GM23338 (cell line): ENCODE data around the gene MNDA. TPM values are rescaled to one million over a fixed set of nuclear protein-coding genes. Genes with fewer than 3 reads are reported as not detected.

Experiments used
- ATAC-seq: fragments of 200-7000 bp; cut with Tn5 transposase; 3 replicates; pipeline ENCODE4 v1.9.1; 2020
- DNase-seq: peaks from one replicate; pipeline ENCODE4 v3.0.0-alpha.2; 2015; ENCODE audit warnings: low spot score
- H2AFZ ChIP-seq: fragments of 200-600 bp; sonication (generic); 2 replicates; pipeline ENCODE4 v1.8.0; 2016; ENCODE audit warnings: antibody characterized with exemption, mild to moderate bottlenecking, moderate library complexity
- H3F3A ChIP-seq: fragments of 200-600 bp; sonication (generic); replicated peaks from 2 replicates; pipeline ENCODE4 v1.8.0; 2017; ENCODE audit warnings: antibody characterized with exemption, mixed run types, low read depth
- H3K27ac ChIP-seq: fragments of 200-600 bp; sonication (generic); 2 replicates; pipeline ENCODE4 v1.6.1; 2016; ENCODE audit warnings: low read depth
- H3K27me3 ChIP-seq: fragments of 200-600 bp; sonication (generic); 2 replicates; pipeline ENCODE4 v1.8.0; 2016; ENCODE audit warnings: mild to moderate bottlenecking, mixed run types, moderate library complexity; ENCODE audit not compliant: insufficient read depth
- H3K36me3 ChIP-seq: fragments of 200-600 bp; sonication (generic); 2 replicates; pipeline ENCODE4 v1.8.0; 2016; ENCODE audit warnings: mild to moderate bottlenecking; ENCODE audit not compliant: insufficient read depth
- H3K4me1 ChIP-seq: fragments of 200-600 bp; sonication (generic); 2 replicates; pipeline ENCODE4 v1.8.0; 2016; ENCODE audit warnings: mild to moderate bottlenecking, moderate library complexity; ENCODE audit not compliant: insufficient read depth
- H3K4me2 ChIP-seq: fragments of 200-600 bp; sonication (generic); 2 replicates; pipeline ENCODE4 v1.7.1; 2017; ENCODE audit warnings: mixed run types
- H3K4me3 ChIP-seq: fragments of 200-600 bp; sonication (generic); 2 replicates; pipeline ENCODE4 v1.6.1; 2016; ENCODE audit warnings: mixed run types
- H3K79me2 ChIP-seq: fragments of 200-600 bp; sonication (generic); replicated peaks from 2 replicates; pipeline ENCODE4 v1.8.0; 2017; ENCODE audit warnings: mild to moderate bottlenecking; ENCODE audit not compliant: insufficient read depth
- H3K9me2 ChIP-seq: fragments of 200-600 bp; sonication (generic); 2 replicates; pipeline ENCODE4 v1.8.0; 2017; ENCODE audit not compliant: insufficient read depth
- H4K20me1 ChIP-seq: fragments of 200-600 bp; sonication (generic); replicated peaks from 2 replicates; pipeline ENCODE4 v1.8.0; 2017; ENCODE audit warnings: mild to moderate bottlenecking; ENCODE audit not compliant: insufficient read depth
- H3K27ac Mint-ChIP-seq: 2 replicates; pipeline ENCODE4 v1.8.0; 2020; ENCODE audit warnings: inconsistent platforms, mild to moderate bottlenecking, moderate library complexity, mixed read lengths
- H3K27me3 Mint-ChIP-seq: 3 replicates; pipeline ENCODE4 v1.8.0; 2022; ENCODE audit warnings: low read depth, mild to moderate bottlenecking, moderate library complexity, mixed read lengths, inconsistent platforms; ENCODE audit not compliant: insufficient read depth, poor library complexity
- H3K36me3 Mint-ChIP-seq: 3 replicates; pipeline ENCODE4 v1.8.0; 2021; ENCODE audit warnings: low read depth, mild to moderate bottlenecking, inconsistent platforms, moderate library complexity, mixed read lengths
- H3K4me1 Mint-ChIP-seq: 3 replicates; pipeline ENCODE4 v1.8.0; 2020; ENCODE audit warnings: mild to moderate bottlenecking, inconsistent platforms, mixed read lengths
- H3K4me3 Mint-ChIP-seq: 3 replicates; pipeline ENCODE4 v1.8.0; 2021; ENCODE audit warnings: moderate library complexity, mild to moderate bottlenecking, inconsistent platforms, mixed read lengths
- H3K9me3 Mint-ChIP-seq: 3 replicates; pipeline ENCODE4 v1.8.0; 2020; ENCODE audit warnings: moderate library complexity, mild to moderate bottlenecking, inconsistent platforms, mixed read lengths
- CREB1 ChIP-seq: fragments of 250-450 bp; sonication (Bioruptor Pico); IDR thresholded peaks from 2 replicates; pipeline ENCODE4 v1.5.0; 2020; ENCODE audit warnings: low read depth, mild to moderate bottlenecking, moderate library complexity
- EZH2 ChIP-seq: fragments of 200-600 bp; sonication (generic); IDR thresholded peaks from one replicate; pipeline ENCODE4 v1.8.0; 2017; ENCODE audit warnings: antibody characterized with exemption, mild to moderate bottlenecking, low read depth; ENCODE audit not compliant: unreplicated experiment
- EZH2phosphoT487 ChIP-seq: fragments of 200-600 bp; sonication (generic); IDR thresholded peaks from one replicate; pipeline ENCODE4 v1.8.1; 2018; ENCODE audit warnings: antibody characterized with exemption; ENCODE audit not compliant: unreplicated experiment
- JUNB ChIP-seq: IDR thresholded peaks from one replicate; pipeline ENCODE4 v1.6.1; 2016; ENCODE audit warnings: antibody characterized with exemption; ENCODE audit not compliant: unreplicated experiment
- NANOG ChIP-seq: IDR thresholded peaks from 2 replicates; pipeline ENCODE4 v1.6.1; 2016; ENCODE audit warnings: antibody characterized with exemption, borderline replicate concordance
- POLR2AphosphoS5 ChIP-seq: IDR thresholded peaks from 2 replicates; pipeline ENCODE4 v1.6.1; 2016; ENCODE audit warnings: antibody characterized with exemption, low read depth
- STAT1 ChIP-seq: IDR thresholded peaks from one replicate; pipeline ENCODE4 v1.6.1; 2016; ENCODE audit warnings: antibody characterized with exemption; ENCODE audit not compliant: unreplicated experiment
- ZNF114 ChIP-seq: fragments of 250-450 bp; sonication (Bioruptor Pico); IDR thresholded peaks from 2 replicates; pipeline ENCODE4 v1.5.0; 2020; ENCODE audit warnings: mild to moderate bottlenecking, moderate library complexity
- ZNF331 ChIP-seq: fragments of 250-450 bp; sonication (Bioruptor Pico); IDR thresholded peaks from 2 replicates; pipeline ENCODE4 v1.5.0; 2020; ENCODE audit warnings: low read depth, mild to moderate bottlenecking, moderate library complexity
- polyA plus RNA-seq: library from polyadenylated mRNA; unstranded; fragments of >200 nt; fragmentation: Nextera tagmentation; extraction: Ambion mirVana; gene quantifications from 2 replicates; pipeline ENCODE4 v1.2.1, GENCODE V29; 2016
- total RNA-seq: library from RNA; depleted of rRNA; stranded (reverse); fragments of >200 nt; shearing (Covaris generic); gene quantifications from 2 replicates; pipeline ENCODE4 v1.2.3, GENCODE V29; 2014
- TF ChIP-seq, protein P1 (sequence below): IDR thresholded peaks from one replicate; pipeline ENCODE4 v1.6.1; 2018; ENCODE audit warnings: antibody characterized with exemption; ENCODE audit not compliant: unreplicated experiment
- TF ChIP-seq, protein P2 (sequence below): fragments of 250-450 bp; sonication (Bioruptor Pico); IDR thresholded peaks from 2 replicates; pipeline ENCODE4 v1.5.0; 2020; ENCODE audit warnings: mild to moderate bottlenecking, moderate library complexity
- TF ChIP-seq, protein P3 (sequence below): IDR thresholded peaks from 2 replicates; pipeline ENCODE4 v1.6.1; 2016; ENCODE audit warnings: antibody characterized with exemption
- TF ChIP-seq, protein P4 (sequence below), 2 experiments: fragments of 200-600 bp in 1 of 2; sonication (generic) in 1 of 2; conservative IDR thresholded peaks; 2 replicates each; pipeline versions ENCODE4 v1.5.1 to v1.6.1; 2016 to 2017; ENCODE audit warnings: antibody characterized with exemption in 2 of 2, low read depth in 2 of 2, mild to moderate bottlenecking in 2 of 2, moderate library complexity in 1 of 2

MNDA gene
- total and polyA plus RNA-seq, 2 experiments from 2014 or later = not detected

DNA sequence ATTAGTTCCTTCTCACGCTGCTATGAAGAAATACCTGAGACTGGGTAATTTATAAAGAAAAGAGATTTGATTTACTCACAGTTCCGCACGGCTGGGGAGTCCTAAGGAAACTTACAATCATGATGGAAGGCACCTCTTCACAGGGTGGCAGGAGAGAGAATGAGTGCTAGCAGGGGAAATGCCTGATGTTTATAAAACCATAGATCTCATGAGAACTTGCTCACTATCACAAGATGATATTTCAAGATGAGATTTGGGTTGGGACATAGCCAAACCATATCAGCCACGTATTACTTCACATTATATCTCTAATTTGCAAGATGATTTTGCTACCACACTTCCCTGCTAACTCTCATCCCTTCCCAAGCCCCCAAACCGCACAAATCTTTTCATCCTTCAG, 9.1 kb downstream of the MNDA start:
- H3K27me3 Mint-ChIP-seq = no peaks in the 10 kb centered on the region
- TF ChIP-seq NANOG (no peak), EZH2phosphoT487 (no peak), STAT1 (no peak), ZNF331 (CRISPR knock-in tag) (no peak), CREB1 (CRISPR knock-in tag) (no peak), POLR2AphosphoS5 (no peak), JUNB (no peak), ZNF114 (CRISPR knock-in tag) (no peak), EZH2 (no peak)
- TF ChIP-seq, protein P1, sequence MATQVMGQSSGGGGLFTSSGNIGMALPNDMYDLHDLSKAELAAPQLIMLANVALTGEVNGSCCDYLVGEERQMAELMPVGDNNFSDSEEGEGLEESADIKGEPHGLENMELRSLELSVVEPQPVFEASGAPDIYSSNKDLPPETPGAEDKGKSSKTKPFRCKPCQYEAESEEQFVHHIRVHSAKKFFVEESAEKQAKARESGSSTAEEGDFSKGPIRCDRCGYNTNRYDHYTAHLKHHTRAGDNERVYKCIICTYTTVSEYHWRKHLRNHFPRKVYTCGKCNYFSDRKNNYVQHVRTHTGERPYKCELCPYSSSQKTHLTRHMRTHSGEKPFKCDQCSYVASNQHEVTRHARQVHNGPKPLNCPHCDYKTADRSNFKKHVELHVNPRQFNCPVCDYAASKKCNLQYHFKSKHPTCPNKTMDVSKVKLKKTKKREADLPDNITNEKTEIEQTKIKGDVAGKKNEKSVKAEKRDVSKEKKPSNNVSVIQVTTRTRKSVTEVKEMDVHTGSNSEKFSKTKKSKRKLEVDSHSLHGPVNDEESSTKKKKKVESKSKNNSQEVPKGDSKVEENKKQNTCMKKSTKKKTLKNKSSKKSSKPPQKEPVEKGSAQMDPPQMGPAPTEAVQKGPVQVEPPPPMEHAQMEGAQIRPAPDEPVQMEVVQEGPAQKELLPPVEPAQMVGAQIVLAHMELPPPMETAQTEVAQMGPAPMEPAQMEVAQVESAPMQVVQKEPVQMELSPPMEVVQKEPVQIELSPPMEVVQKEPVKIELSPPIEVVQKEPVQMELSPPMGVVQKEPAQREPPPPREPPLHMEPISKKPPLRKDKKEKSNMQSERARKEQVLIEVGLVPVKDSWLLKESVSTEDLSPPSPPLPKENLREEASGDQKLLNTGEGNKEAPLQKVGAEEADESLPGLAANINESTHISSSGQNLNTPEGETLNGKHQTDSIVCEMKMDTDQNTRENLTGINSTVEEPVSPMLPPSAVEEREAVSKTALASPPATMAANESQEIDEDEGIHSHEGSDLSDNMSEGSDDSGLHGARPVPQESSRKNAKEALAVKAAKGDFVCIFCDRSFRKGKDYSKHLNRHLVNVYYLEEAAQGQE = no peak
- TF ChIP-seq, protein P2, sequence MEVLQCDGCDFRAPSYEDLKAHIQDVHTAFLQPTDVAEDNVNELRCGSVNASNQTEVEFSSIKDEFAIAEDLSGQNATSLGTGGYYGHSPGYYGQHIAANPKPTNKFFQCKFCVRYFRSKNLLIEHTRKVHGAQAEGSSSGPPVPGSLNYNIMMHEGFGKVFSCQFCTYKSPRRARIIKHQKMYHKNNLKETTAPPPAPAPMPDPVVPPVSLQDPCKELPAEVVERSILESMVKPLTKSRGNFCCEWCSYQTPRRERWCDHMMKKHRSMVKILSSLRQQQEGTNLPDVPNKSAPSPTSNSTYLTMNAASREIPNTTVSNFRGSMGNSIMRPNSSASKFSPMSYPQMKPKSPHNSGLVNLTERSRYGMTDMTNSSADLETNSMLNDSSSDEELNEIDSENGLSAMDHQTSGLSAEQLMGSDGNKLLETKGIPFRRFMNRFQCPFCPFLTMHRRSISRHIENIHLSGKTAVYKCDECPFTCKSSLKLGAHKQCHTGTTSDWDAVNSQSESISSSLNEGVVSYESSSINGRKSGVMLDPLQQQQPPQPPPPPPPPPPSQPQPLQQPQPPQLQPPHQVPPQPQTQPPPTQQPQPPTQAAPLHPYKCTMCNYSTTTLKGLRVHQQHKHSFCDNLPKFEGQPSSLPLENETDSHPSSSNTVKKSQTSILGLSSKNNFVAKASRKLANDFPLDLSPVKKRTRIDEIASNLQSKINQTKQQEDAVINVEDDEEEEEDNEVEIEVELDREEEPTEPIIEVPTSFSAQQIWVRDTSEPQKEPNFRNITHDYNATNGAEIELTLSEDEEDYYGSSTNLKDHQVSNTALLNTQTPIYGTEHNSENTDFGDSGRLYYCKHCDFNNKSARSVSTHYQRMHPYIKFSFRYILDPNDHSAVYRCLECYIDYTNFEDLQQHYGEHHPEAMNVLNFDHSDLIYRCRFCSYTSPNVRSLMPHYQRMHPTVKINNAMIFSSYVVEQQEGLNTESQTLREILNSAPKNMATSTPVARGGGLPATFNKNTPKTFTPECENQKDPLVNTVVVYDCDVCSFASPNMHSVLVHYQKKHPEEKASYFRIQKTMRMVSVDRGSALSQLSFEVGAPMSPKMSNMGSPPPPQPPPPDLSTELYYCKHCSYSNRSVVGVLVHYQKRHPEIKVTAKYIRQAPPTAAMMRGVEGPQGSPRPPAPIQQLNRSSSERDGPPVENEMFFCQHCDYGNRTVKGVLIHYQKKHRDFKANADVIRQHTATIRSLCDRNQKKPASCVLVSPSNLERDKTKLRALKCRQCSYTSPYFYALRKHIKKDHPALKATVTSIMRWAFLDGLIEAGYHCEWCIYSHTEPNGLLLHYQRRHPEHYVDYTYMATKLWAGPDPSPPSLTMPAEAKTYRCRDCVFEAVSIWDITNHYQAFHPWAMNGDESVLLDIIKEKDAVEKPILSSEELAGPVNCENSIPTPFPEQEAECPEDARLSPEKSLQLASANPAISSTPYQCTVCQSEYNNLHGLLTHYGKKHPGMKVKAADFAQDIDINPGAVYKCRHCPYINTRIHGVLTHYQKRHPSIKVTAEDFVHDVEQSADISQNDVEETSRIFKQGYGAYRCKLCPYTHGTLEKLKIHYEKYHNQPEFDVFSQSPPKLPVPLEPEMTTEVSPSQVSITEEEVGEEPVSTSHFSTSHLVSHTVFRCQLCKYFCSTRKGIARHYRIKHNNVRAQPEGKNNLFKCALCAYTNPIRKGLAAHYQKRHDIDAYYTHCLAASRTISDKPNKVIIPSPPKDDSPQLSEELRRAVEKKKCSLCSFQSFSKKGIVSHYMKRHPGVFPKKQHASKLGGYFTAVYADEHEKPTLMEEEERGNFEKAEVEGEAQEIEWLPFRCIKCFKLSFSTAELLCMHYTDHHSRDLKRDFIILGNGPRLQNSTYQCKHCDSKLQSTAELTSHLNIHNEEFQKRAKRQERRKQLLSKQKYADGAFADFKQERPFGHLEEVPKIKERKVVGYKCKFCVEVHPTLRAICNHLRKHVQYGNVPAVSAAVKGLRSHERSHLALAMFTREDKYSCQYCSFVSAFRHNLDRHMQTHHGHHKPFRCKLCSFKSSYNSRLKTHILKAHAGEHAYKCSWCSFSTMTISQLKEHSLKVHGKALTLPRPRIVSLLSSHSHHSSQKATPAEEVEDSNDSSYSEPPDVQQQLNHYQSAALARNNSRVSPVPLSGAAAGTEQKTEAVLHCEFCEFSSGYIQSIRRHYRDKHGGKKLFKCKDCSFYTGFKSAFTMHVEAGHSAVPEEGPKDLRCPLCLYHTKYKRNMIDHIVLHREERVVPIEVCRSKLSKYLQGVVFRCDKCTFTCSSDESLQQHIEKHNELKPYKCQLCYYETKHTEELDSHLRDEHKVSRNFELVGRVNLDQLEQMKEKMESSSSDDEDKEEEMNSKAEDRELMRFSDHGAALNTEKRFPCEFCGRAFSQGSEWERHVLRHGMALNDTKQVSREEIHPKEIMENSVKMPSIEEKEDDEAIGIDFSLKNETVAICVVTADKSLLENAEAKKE (CRISPR knock-in tag) = no peak
- TF ChIP-seq, protein P3, sequence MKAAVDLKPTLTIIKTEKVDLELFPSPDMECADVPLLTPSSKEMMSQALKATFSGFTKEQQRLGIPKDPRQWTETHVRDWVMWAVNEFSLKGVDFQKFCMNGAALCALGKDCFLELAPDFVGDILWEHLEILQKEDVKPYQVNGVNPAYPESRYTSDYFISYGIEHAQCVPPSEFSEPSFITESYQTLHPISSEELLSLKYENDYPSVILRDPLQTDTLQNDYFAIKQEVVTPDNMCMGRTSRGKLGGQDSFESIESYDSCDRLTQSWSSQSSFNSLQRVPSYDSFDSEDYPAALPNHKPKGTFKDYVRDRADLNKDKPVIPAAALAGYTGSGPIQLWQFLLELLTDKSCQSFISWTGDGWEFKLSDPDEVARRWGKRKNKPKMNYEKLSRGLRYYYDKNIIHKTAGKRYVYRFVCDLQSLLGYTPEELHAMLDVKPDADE = no peak
- TF ChIP-seq, protein P4, sequence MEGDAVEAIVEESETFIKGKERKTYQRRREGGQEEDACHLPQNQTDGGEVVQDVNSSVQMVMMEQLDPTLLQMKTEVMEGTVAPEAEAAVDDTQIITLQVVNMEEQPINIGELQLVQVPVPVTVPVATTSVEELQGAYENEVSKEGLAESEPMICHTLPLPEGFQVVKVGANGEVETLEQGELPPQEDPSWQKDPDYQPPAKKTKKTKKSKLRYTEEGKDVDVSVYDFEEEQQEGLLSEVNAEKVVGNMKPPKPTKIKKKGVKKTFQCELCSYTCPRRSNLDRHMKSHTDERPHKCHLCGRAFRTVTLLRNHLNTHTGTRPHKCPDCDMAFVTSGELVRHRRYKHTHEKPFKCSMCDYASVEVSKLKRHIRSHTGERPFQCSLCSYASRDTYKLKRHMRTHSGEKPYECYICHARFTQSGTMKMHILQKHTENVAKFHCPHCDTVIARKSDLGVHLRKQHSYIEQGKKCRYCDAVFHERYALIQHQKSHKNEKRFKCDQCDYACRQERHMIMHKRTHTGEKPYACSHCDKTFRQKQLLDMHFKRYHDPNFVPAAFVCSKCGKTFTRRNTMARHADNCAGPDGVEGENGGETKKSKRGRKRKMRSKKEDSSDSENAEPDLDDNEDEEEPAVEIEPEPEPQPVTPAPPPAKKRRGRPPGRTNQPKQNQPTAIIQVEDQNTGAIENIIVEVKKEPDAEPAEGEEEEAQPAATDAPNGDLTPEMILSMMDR (conservative IDR thresholded peaks at IDR 0.05; ENCODE audit: low read depth in 2 of 2) = no peak
- H3K4me2 ChIP-seq = no peak overlapping the region
- no peaks in the 10 kb centered on the region for H3F3A ChIP-seq
- H3K4me3 ChIP-seq = no peak overlapping the region
- DNase-seq (no peak), ATAC-seq (no peak)
- H3K4me1 ChIP-seq = no peaks in the 10 kb centered on the region
- no peak overlapping the region for H3K4me3 Mint-ChIP-seq
- no peak overlapping the region for H2AFZ ChIP-seq
- no peaks in the 10 kb centered on the region for H3K36me3 Mint-ChIP-seq
- H3K9me3 Mint-ChIP-seq = no peaks in the 10 kb centered on the region
- no peaks in the 10 kb centered on the region for H3K4me1 Mint-ChIP-seq
- H4K20me1 ChIP-seq = no peaks in the 10 kb centered on the region
- H3K9me2 ChIP-seq = no peaks in the 10 kb centered on the region
- no peak overlapping the region for H3K27ac ChIP-seq
- H3K27me3 ChIP-seq = no peaks in the 10 kb centered on the region
- no peak overlapping the region for H3K27ac Mint-ChIP-seq
- H3K79me2 ChIP-seq = no peaks in the 10 kb centered on the region
- H3K36me3 ChIP-seq = no peaks in the 10 kb centered on the region
